ENCODE results near the gene SPATA2L.

GRCh38 chr16:89697161-89697615 is 4.3 kb downstream of the SPATA2L start:
- TF ChIP-seq, protein P1, sequence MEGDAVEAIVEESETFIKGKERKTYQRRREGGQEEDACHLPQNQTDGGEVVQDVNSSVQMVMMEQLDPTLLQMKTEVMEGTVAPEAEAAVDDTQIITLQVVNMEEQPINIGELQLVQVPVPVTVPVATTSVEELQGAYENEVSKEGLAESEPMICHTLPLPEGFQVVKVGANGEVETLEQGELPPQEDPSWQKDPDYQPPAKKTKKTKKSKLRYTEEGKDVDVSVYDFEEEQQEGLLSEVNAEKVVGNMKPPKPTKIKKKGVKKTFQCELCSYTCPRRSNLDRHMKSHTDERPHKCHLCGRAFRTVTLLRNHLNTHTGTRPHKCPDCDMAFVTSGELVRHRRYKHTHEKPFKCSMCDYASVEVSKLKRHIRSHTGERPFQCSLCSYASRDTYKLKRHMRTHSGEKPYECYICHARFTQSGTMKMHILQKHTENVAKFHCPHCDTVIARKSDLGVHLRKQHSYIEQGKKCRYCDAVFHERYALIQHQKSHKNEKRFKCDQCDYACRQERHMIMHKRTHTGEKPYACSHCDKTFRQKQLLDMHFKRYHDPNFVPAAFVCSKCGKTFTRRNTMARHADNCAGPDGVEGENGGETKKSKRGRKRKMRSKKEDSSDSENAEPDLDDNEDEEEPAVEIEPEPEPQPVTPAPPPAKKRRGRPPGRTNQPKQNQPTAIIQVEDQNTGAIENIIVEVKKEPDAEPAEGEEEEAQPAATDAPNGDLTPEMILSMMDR (IDR thresholded peaks at IDR 0.05; ENCODE audit: low read length) = no peak
- TF ChIP-seq EZH2 (optimal IDR thresholded peaks at IDR 0.05; ENCODE audit: low read depth, low read length) (no peak), EZH2phosphoT487 (IDR thresholded peaks at IDR 0.05; ENCODE audit: low read length) (no peak)

Data from MM.1S (cell line).